Fibroblast of upper back skin (primary cell): ENCODE results near the gene RFTN1.
A peak's percentile ranks its signal among the peaks of the same experiment; 100 is the strongest.

Experiments used
- DNase-seq: peaks from one replicate; pipeline ENCODE4 v3.0.0-alpha.2; 2013

RFTN1 gene

GRCh38 chr3:16528106-16528505 lies 14.6 kb upstream of the RFTN1 start:
- DNase-seq = no peak

GRCh38 chr3:16524196-16524595 lies 10.7 kb upstream of the RFTN1 start:
- DNase-seq = no peak

GRCh38 chr3:16523778-16524177 lies 10.3 kb upstream of the RFTN1 start:
- no peak for DNase-seq

DNA sequence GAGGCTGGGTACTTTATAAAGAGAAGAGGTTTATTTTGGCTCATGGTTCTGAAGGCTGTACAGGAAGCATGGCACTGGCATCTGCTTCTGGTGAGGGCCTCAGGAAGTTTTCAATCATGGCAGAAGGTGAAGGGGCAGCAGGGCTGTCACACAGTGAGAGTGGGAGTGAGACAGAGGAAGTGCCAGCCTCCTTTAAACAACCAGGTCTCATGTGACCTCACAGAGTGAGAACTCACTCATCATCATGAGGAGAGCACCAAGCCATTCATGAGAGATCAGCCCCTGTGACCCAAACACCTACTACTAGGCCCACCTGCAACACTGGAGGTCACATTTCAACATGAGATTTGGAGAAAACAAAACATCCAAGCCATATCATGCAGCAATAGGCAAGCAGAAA lies 9.3 kb upstream of the RFTN1 start:
- DNase-seq = no peak

DNA sequence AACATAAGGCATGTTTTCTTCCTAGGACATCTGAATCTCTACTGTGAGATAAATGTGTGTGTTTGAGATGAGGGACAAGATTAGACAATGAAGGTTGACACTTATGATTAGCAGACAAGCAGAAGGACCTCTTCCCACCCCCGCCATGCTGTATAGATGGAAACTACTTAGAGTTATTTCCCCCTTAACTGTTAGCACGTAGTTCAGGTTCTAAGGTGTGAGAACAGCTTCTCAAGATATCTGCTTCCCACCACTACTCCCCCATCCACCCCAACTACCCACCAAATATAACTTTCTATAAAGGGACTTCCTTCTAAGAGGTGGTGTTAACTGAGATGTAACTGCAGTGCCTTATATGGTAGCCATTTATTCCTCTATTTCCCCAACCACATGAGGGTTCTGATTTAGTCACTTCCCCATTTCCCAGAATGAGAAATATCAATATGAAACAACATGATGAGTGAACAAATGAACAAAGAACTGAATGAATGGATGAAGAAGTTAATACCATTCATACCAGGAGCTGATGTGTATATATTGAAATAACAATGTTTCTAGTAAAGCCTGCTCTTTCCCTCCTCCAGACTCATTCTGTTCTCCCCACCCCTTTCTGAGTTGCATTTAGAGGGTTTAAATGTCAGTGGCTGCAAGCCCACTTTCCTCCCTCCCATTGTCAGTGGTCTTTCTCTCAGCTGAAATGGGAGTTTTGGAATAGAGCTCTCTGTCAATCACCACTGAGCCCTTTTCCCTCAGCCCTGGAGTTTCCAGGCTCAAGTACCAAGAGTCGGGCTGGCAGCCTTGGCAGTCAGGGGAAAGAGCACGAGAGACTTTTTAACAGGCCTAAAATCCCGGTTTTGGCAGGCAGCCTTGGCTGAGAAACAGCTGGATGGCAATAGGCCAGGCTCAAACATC lies 7.7 kb upstream of the RFTN1 start:
- DNase-seq = no peak

- DNase-seq = no peak
Measured at GRCh38 chr3:16520241-16520969, 6.9 kb upstream of the RFTN1 start.

DNA sequence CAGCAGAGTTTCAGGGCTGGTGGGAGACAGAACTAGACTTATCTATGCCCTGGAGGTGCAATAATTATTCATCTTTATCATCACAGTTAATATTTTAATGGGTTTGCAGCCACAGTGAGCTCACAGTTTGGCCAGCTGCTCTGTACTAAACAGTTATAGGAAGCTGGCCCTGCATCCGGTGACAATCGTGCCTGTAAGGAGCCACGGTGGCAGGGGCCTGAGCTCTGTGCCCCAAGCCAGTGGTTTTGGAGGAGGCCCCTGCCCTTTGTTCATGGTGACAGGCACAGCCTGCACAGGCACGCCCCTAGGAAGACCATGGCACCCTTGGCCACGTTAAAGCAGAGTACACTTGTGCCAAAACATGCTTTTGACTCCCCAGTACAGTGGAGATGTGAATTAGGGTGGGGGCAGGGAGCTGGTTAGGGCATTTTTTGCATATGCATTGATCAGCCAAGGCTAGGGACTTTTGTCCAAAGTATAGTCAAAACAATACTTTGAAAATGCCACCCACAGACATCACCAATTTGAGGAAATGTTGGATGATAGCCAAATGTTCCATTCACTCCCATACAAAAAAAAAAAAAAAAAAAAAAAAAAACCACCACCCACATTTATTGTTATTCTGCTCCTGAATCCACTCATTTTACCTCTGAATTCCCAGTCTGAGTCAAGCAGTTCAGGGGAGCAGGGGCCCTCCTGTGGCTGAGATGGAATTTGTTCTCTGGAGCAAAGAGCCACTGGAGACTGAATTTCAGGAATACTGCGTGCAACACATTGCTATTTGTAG lies 3.4 kb upstream of the RFTN1 start:
- DNase-seq = peak; percentile 81

GRCh38 chr3:16515885-16516420 lies 2.5 kb upstream of the RFTN1 start:
- DNase-seq = no peak

GRCh38 chr3:16514755-16515353 lies 1.4 kb upstream of the RFTN1 start:
- DNase-seq = no peak

- DNase-seq = no peak
Measured at GRCh38 chr3:16514021-16514700, 662 bp upstream of the RFTN1 start.

GRCh38 chr3:16512435-16513140 lies 911 bp downstream of the RFTN1 start:
- DNase-seq = no peak

DNA sequence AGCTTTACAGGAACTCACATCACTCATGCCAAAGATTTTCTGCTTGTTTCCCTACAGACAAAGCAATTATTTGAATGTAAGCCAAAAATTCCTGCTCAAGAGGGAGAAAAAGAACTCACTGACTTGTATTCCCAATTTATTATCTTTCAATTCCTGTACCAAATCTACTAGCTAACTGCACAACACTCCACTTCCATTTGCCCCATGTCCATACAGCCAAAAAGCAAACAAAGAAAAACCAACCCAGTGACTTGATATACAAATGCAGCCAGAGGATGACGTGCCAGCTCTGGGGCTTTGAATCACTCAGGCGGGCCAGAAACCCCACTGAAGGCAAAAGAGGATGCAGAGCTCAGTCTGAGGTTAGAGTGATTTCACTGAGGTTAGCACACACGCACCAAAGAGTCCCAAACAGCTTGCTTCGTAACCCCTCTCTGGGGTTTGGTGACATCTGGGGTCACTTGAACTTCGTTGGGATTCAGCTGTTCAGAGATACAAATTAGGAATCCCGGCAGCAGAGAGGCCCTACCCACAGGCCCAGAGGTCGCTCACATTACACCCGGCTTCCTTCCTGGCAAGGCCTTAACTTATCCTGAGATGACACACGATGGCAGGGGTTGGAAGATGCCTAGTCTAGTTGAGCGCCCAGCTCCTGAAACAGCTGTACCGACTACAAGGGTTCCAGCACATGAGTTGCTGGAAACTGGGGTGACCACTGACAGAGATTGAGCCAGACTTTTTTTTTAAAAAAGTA lies 1.6 kb downstream of the RFTN1 start:
- peak; percentile 79 for DNase-seq

DNA sequence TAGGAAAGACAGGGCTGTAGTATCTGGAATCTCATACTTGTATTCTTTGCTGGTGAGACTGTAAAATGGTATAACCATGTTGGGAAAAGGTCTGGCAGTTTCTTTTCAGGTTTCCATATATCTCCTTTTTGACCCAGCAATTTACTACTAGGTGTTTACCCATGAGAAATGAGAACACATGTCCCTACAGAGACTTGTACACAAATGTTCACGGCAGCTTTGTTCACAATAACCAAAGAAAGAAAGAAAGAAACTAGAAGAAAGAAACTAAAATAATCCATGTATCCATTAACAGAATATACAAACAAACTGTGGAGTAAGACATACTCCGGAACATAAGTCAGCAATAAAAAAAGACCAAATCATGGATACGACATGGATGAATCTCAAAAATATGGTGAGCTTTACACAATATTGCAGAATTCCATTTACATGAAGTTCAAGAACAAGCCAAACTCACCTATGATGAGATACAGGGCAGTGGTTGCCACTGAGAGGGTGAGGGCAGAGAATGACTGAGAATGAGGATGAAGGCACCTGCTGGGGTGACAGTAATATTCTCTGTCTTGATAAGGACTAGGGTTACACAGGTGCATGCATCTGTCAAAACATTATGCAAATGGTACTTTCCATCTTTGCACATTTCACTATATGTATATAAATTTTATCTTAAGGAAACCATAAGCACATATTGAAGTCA lies 2.7 kb downstream of the RFTN1 start:
- no peak for DNase-seq

- peak; percentile 62 for DNase-seq
Measured at GRCh38 chr3:16509721-16510619, 3.5 kb downstream of the RFTN1 start.

GRCh38 chr3:16508591-16508995 lies 4.9 kb downstream of the RFTN1 start:
- peak; percentile 51 for DNase-seq

- DNase-seq = no peak
Measured at GRCh38 chr3:16508243-16508578, 5.3 kb downstream of the RFTN1 start.

DNA sequence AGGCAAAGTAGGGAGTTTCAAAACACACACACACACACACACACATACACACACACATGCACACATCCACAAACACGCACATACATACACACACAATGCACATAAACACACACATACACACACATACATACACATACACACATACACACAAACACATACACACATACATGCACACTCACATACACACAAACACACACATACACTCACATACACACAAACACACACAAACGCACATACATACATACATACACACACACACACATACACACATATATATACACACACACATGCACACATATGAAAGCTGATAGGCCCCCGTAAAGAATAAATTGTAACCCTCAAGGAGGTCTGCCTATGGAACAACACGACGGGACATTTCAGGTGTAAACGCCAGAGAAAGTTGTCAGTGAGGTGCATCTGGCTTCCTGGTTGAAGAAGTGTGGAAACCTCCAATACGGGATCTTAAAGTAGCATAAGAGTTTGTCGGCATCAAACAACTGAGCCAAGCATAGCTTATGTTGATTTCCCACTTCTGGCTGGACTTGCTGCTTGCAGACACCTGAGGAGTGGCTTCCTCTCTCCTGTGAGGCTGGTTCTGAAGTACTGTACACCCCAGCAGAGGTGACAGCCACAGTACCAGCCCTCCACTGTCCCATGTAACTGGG lies 5.8 kb downstream of the RFTN1 start:
- no peak for DNase-seq

GRCh38 chr3:16506884-16507577 lies 6.5 kb downstream of the RFTN1 start:
- DNase-seq = no peak
